SU-DHL-6 (cell line): ENCODE measurements around the gene KAT8.

Experiments used
- EZH2phosphoT487 ChIP-seq: fragments of 200-600 bp; sonication (generic), shearing (Covaris generic); conservative IDR thresholded peaks from 2 replicates; pipeline ENCODE4 v1.6.1; 2018; ENCODE audit warnings: mild to moderate bottlenecking, antibody characterized with exemption, low read length, moderate library complexity, mixed read lengths
- TF ChIP-seq, protein P1 (sequence below): fragments of 200-600 bp; sonication (generic); IDR thresholded peaks from one replicate; pipeline ENCODE4 v1.5.1; 2017; ENCODE audit warnings: antibody characterized with exemption, mild to moderate bottlenecking, low read length, moderate library complexity; ENCODE audit not compliant: insufficient read depth, poor library complexity, severe bottlenecking

DNA sequence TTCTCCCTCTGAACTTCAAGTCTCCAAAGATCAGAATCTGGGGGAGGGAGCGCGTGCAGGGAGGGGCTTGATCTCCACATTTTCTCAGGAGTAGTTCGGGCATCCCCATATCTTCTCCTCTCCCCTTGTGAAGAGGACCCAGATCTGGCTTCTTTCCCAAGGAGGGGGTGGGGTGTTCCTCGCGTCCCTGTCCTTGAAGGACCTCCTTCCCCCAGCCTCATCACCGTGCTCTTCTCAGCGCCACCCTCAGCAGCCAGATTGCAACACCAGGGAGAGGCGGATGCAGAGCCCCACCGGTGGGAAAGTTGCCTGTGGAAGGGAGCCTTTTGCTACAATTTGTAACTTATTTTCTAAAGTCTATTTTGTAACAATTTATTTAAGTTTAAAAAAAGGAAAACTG, 34.4 kb upstream of the KAT8 start:
- TF ChIP-seq, protein P1, sequence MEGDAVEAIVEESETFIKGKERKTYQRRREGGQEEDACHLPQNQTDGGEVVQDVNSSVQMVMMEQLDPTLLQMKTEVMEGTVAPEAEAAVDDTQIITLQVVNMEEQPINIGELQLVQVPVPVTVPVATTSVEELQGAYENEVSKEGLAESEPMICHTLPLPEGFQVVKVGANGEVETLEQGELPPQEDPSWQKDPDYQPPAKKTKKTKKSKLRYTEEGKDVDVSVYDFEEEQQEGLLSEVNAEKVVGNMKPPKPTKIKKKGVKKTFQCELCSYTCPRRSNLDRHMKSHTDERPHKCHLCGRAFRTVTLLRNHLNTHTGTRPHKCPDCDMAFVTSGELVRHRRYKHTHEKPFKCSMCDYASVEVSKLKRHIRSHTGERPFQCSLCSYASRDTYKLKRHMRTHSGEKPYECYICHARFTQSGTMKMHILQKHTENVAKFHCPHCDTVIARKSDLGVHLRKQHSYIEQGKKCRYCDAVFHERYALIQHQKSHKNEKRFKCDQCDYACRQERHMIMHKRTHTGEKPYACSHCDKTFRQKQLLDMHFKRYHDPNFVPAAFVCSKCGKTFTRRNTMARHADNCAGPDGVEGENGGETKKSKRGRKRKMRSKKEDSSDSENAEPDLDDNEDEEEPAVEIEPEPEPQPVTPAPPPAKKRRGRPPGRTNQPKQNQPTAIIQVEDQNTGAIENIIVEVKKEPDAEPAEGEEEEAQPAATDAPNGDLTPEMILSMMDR: no peak
- no peak for TF ChIP-seq EZH2phosphoT487
